GM12878 (cell line): ENCODE results near the gene ZBTB38. TPM values are rescaled to one million over a fixed set of nuclear protein-coding genes. Genes with fewer than 3 reads are reported as not detected.
A peak's percentile ranks its signal among the peaks of the same experiment; 100 is the strongest.

Source experiments
- ATAC-seq: fragments of 200-7000 bp; cut with Tn5 transposase; 3 replicates; pipeline ENCODE4 v1.9.1; 2020; ENCODE audit warnings: mild to moderate bottlenecking, moderate library complexity
- BruUV-seq: library from RNA; stranded (reverse); fragments of 400-500 nt; replicated peaks from 2 replicates; lab custom pipeline; 2021; lab: Mats Ljungman, UMichigan
- CTCF ChIA-PET: fragments of 300-600 bp; sonication (Branson Sonifier 250); formaldehyde crosslinking; extraction: SDS; loops from one replicate; lab custom pipeline; 2021; ENCODE audit warnings: inconsistent platforms; lab: Yijun Ruan, JAX
- POLR2A ChIA-PET: fragments of 350-600 bp; formaldehyde crosslinking; extraction: SDS; loops from one replicate; lab custom pipeline; 2021; ENCODE audit warnings: inconsistent platforms; lab: Charles Lee
- RAD21 ChIA-PET: fragments of 300-600 bp; sonication (Branson Sonifier 250); formaldehyde crosslinking; loops from one replicate; lab custom pipeline; 2023; ENCODE audit warnings: antibody characterized with exemption; ENCODE audit not compliant: unreplicated experiment; lab: Charles Lee
- SMC1A ChIA-PET: fragments of 300-600 bp; sonication (Branson Sonifier 250); formaldehyde crosslinking; loops from one replicate; lab custom pipeline; 2023; ENCODE audit not compliant: unreplicated experiment, uncharacterized antibody; lab: Charles Lee
- DNase-seq: peaks from one replicate; pipeline ENCODE4 v3.0.0-alpha.2; 2011; ENCODE audit warnings: low read depth, low spot score
- FAIRE-seq: peaks from 3 replicates; lab custom pipeline; 2011; peaks lifted over from hg19 to GRCh38; lab: Jason Lieb, UNC
- H2AFZ ChIP-seq: 2 replicates; pipeline ENCODE4 v1.6.0; 2011; ENCODE audit warnings: low read depth, low read length, control low read depth; ENCODE audit not compliant: control insufficient read depth
- H3K27ac ChIP-seq: 2 replicates; pipeline ENCODE4 v1.5.1; 2011; ENCODE audit warnings: control low read depth; ENCODE audit not compliant: control insufficient read depth, insufficient read depth
- H3K27me3 ChIP-seq, 2 experiments: replicated peaks in 1 of 2; 2 replicates each; pipeline versions ENCODE4 v1.6.0 to v1.6.1; 2011; ENCODE audit warnings: low read length in 1 of 2; ENCODE audit not compliant: control insufficient read depth in 2 of 2, insufficient read depth in 2 of 2
- H3K36me3 ChIP-seq, 2 experiments: 2 replicates each; pipeline ENCODE4 v1.5.1; 2011; ENCODE audit warnings: low read length in 1 of 2; ENCODE audit not compliant: control insufficient read depth in 2 of 2, insufficient read depth in 2 of 2
- H3K4me1 ChIP-seq: 2 replicates; pipeline ENCODE4 v1.6.1; 2011; ENCODE audit warnings: mild to moderate bottlenecking, low read length, moderate library complexity, mixed read lengths; ENCODE audit not compliant: control insufficient read depth, insufficient read depth
- H3K4me2 ChIP-seq: 2 replicates; pipeline ENCODE4 v1.6.0; 2011; ENCODE audit warnings: control low read depth; ENCODE audit not compliant: control insufficient read depth, insufficient read depth
- H3K4me3 ChIP-seq: fragments of 200-600 bp; sonication (generic); 2 replicates; pipeline ENCODE4 v1.5.1; 2016
- H3K79me2 ChIP-seq: 2 replicates; pipeline ENCODE4 v1.6.0; 2011; ENCODE audit warnings: low read length; ENCODE audit not compliant: control insufficient read depth, insufficient read depth
- H3K9ac ChIP-seq: 2 replicates; pipeline ENCODE4 v1.8.0; 2011; ENCODE audit warnings: low read length, control low read depth, mixed read lengths; ENCODE audit not compliant: control insufficient read depth, insufficient read depth
- H3K9me3 ChIP-seq: replicated peaks from 3 replicates; pipeline ENCODE4 v1.5.1; 2011; ENCODE audit warnings: mild to moderate bottlenecking, low read length; ENCODE audit not compliant: control insufficient read depth, insufficient read depth
- H4K20me1 ChIP-seq: 2 replicates; pipeline ENCODE4 v1.6.0; 2011; ENCODE audit not compliant: control insufficient read depth, insufficient read depth
- ELK1 ChIP-seq: IDR thresholded peaks from 2 replicates; pipeline ENCODE4 v1.6.1; 2012; ENCODE audit warnings: low read depth, low read length, improper control_type of control experiment
- EZH2 ChIP-seq: IDR thresholded peaks from 2 replicates; pipeline ENCODE4 v1.6.1; 2012; ENCODE audit warnings: low read depth, mild to moderate bottlenecking, control low read depth, inconsistent platforms, low read length, borderline replicate concordance; ENCODE audit not compliant: control insufficient read depth
- GATAD2B ChIP-seq: fragments of 450-650 bp; conservative IDR thresholded peaks from 2 replicates; pipeline ENCODE4 v1.6.1; 2017; ENCODE audit warnings: low read depth, mild to moderate bottlenecking, moderate library complexity
- MLLT1 ChIP-seq: fragments of 450-650 bp; IDR thresholded peaks from 2 replicates; pipeline ENCODE4 v1.6.1; 2016; ENCODE audit warnings: mild to moderate bottlenecking
- MTA3 ChIP-seq: IDR thresholded peaks from 2 replicates; pipeline ENCODE4 v1.6.1; 2012; ENCODE audit warnings: low read length, inconsistent platforms, borderline replicate concordance
- NFIC ChIP-seq: IDR thresholded peaks from 2 replicates; pipeline ENCODE4 v1.6.1; 2012; ENCODE audit warnings: low read depth, mild to moderate bottlenecking, inconsistent platforms, low read length, moderate library complexity
- NFXL1 ChIP-seq: fragments of 450-650 bp; IDR thresholded peaks from 2 replicates; pipeline ENCODE4 v1.6.1; 2017; ENCODE audit warnings: antibody characterized with exemption, mild to moderate bottlenecking, borderline replicate concordance
- NKRF ChIP-seq: fragments of 450-650 bp; conservative IDR thresholded peaks from 2 replicates; pipeline ENCODE4 v1.6.1; 2017; ENCODE audit warnings: mild to moderate bottlenecking, moderate library complexity
- NR2F1 ChIP-seq: fragments of 450-650 bp; conservative IDR thresholded peaks from 2 replicates; pipeline ENCODE4 v1.6.1; 2017; ENCODE audit warnings: mild to moderate bottlenecking
- POLR2AphosphoS5 ChIP-seq: IDR thresholded peaks from 2 replicates; pipeline ENCODE4 v1.6.1; 2011; ENCODE audit warnings: mild to moderate bottlenecking, low read length, inconsistent platforms
- RAD21 ChIP-seq: IDR thresholded peaks from 2 replicates; pipeline ENCODE4 v1.6.1; 2011; ENCODE audit warnings: mild to moderate bottlenecking, low read depth, low read length, moderate library complexity; ENCODE audit not compliant: insufficient read depth
- SIN3A ChIP-seq: IDR thresholded peaks from 2 replicates; pipeline ENCODE4 v1.6.1; 2012; ENCODE audit warnings: low read depth, low read length, improper control_type of control experiment
- USF1 ChIP-seq: IDR thresholded peaks from 2 replicates; pipeline ENCODE4 v1.6.1; 2011; ENCODE audit warnings: borderline replicate concordance, low read depth, mild to moderate bottlenecking, moderate library complexity, mixed read lengths, low read length; ENCODE audit not compliant: insufficient read depth; ENCODE audit errors: extremely low read length
- WRNIP1 ChIP-seq: IDR thresholded peaks from 2 replicates; pipeline ENCODE4 v1.6.1; 2011; ENCODE audit warnings: low read depth, low read length, improper control_type of control experiment, borderline replicate concordance
- ZNF207 ChIP-seq: fragments of 450-650 bp; IDR thresholded peaks from 2 replicates; pipeline ENCODE4 v1.6.1; 2014; ENCODE audit warnings: antibody characterized with exemption, mild to moderate bottlenecking, borderline replicate concordance
- WGBS: methylation state at CpG from one replicate; pipeline ENCODE4 v1.1.6; 2016; ENCODE audit warnings: low lambda C conversion rate; ENCODE audit not compliant: insufficient replicate concordance, insufficient coverage; ENCODE audit errors: missing lambda C conversion rate; 5-methylcytosine and 5-hydroxymethylcytosine counted together
- in situ Hi-C: fragments of 300-500 bp; cut with MboI; formaldehyde crosslinking; loops from 9 replicates; pipeline ENCODE4 v1.14.3; 2018; ENCODE audit warnings: mixed read lengths
- intact Hi-C: fragments of 100-400 bp; cut with micrococcal nuclease; formaldehyde crosslinking; loops from one replicate; pipeline ENCODE4 v1.14.2; 2022; ENCODE audit not compliant: unreplicated experiment
- polyA plus RNA-seq, 11 experiments: library from polyadenylated mRNA; depleted of rRNA in 4 of 11; unstranded in 6 of 11; stranded (reverse) in 5 of 11; fragments of >200 nt; fragmentation: Nextera tagmentation in 4 of 11; fragmentation: Illumina TruSeq in 1 of 11; extraction: Ambion mirVana in 4 of 11; extraction: Trizol in 1 of 11; gene quantifications; 1 replicate in 1 of 11; 2 replicates in 10 of 11; pipeline versions ENCODE4 v1.2.1 to v1.2.3, GENCODE V29; 2011 to 2016; ENCODE audit warnings: inconsistent platforms in 2 of 11, missing spikeins in 2 of 11, low read depth in 1 of 11
- total RNA-seq, 4 experiments: library from RNA; depleted of rRNA in 3 of 4; stranded (reverse); fragments of >200 nt in 3 of 4; fragmentation: Illumina TruSeq in 1 of 4; extraction: Trizol in 1 of 4; gene quantifications; 2 replicates each; pipeline versions ENCODE4 v1.2.1 to v1.2.3, GENCODE V29; 2013 to 2021

Gene ZBTB38
- total and polyA plus RNA-seq, 10 of the 15 experiments (the other 5 are each of a cell fraction or from before 2014, with no cell fraction given), result 34.2 to 115 (median 88.6) TPM

GRCh38 chr3:141356046-141356445 lies 12.3 kb upstream of the ZBTB38 start (continued):
- no peak for TF ChIP-seq GATAD2B
- no peak for TF ChIP-seq MTA3
- TF ChIP-seq, all 136 proteins: peak for 0

- Histone ChIP-seq H3K4me3 (peak overlapping the region; percentile 51; the same call in 1 of the 2 replicates), H3K4me2 (peak overlapping the region; percentile 30), H3K27ac (peak overlapping the region; percentile 59), H3K27me3 (no peaks in the 10 kb centered on the region), H3K79me2 (no peaks in the 10 kb centered on the region), H3K9ac (peak overlapping the region; percentile 36), H3K36me3 (no peaks in the 10 kb centered on the region), H3K4me1 (peaks cover 10% of the 10 kb centered on the region), H4K20me1 (no peaks in the 10 kb centered on the region), H3K9me3 (no peaks in the 10 kb centered on the region; the same call in 2 of the 3 replicates), H2AFZ (peak overlapping the region; percentile 71)
- intact Hi-C loops (loop anchor here (1.0 to 2.0 kb wide), 6 partner anchors 48 to 200 kb away; no protein-coding TSS in a partner anchor), in situ Hi-C loops (no loop called here)
- CTCF ChIA-PET, result interaction anchor here (0.5 to 6.8 kb wide), 49 partner anchors 8 to 917 kb away, joined by 3 to 288 read pairs (median 6); no protein-coding TSS in a partner anchor
- RAD21 ChIA-PET, result interaction anchor here (0.6 to 5.2 kb wide), 41 partner anchors 10 to 200 kb away, joined by 3 to 148 read pairs (median 8); partner anchors contain the start of gene PXYLP1
- SMC1A ChIA-PET, result interaction anchor here (0.6 to 6.8 kb wide), 50 partner anchors 9 to 200 kb away, joined by 3 to 242 read pairs (median 8); no protein-coding TSS in a partner anchor
- WGBS, result under 1% methylated on average over 6 of the region's 6 CpGs
- POLR2A ChIA-PET, result interaction anchor here (0.7 to 3.7 kb wide), 14 partner anchors 11 to 92 kb away, joined by 3 to 33 read pairs (median 7); no protein-coding TSS in a partner anchor
- peak; percentile 54 for FAIRE-seq
- no peak for DNase-seq
- no TSS peak for BruUV-seq
- peak; percentile 87 for ATAC-seq
- TF ChIP-seq MLLT1 (0 out of 2 replicates have a peak, but pooled peaks have one; percentile 35), NFXL1 (no peak; the same call in 1 of the 2 replicates), NKRF (no peak), USF1 (no peak), RAD21 (peak; percentile 98), NR2F1 (no peak), EZH2 (no peak), ELK1 (no peak), POLR2AphosphoS5 (no peak), NFIC (peak; percentile 57), WRNIP1 (peak; percentile 63; the same call in 1 of the 2 replicates), SIN3A (no peak), ZNF207 (0 out of 2 replicates have a peak, but pooled peaks have one; percentile 47)
Measured at GRCh38 chr3:141360888-141361598, 7.3 kb upstream of the ZBTB38 start.
